HL-60 (cell line): ENCODE measurements around the gene KCNJ11.

ENCODE experiments used
- GABPA ChIP-seq: IDR thresholded peaks from 2 replicates; pipeline ENCODE4 v1.6.1; 2012; ENCODE audit warnings: low read depth
- POLR2AphosphoS5 ChIP-seq: IDR thresholded peaks from 2 replicates; pipeline ENCODE4 v1.6.1; 2012; ENCODE audit warnings: low read depth
- SPI1 ChIP-seq: IDR thresholded peaks from 2 replicates; pipeline ENCODE4 v1.6.1; 2012; ENCODE audit warnings: low read depth, mild to moderate bottlenecking, borderline replicate concordance
- TF ChIP-seq, protein P1 (sequence below): IDR thresholded peaks from one replicate; pipeline ENCODE4 v1.5.1; 2011; ENCODE audit warnings: low read length, control low read depth, inconsistent platforms; ENCODE audit not compliant: insufficient read depth
- TF ChIP-seq, protein P2 (sequence below): IDR thresholded peaks from 2 replicates; pipeline ENCODE4 v1.6.1; 2012; ENCODE audit warnings: low read depth; ENCODE audit not compliant: insufficient replicate concordance

DNA sequence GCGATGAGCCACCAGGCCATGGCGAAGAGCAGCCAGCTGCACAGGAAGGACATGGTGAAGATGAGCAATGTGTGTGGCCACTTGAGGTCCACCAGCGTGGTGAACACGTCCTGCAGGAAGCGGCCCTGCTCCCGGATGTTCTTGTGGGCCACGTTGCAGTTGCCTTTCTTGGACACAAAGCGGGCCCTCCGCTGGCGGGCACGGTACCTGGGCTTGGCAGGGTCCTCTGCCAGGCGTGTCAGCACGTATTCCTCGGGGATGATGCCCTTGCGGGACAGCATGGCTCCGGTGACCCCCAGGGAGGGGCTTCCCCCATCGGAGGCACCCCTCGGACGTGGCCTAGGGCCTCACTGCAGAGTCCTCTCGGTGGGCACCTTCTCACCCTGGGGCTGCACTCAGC lies 648 bp downstream of the KCNJ11 start:
- TF ChIP-seq, protein P1, sequence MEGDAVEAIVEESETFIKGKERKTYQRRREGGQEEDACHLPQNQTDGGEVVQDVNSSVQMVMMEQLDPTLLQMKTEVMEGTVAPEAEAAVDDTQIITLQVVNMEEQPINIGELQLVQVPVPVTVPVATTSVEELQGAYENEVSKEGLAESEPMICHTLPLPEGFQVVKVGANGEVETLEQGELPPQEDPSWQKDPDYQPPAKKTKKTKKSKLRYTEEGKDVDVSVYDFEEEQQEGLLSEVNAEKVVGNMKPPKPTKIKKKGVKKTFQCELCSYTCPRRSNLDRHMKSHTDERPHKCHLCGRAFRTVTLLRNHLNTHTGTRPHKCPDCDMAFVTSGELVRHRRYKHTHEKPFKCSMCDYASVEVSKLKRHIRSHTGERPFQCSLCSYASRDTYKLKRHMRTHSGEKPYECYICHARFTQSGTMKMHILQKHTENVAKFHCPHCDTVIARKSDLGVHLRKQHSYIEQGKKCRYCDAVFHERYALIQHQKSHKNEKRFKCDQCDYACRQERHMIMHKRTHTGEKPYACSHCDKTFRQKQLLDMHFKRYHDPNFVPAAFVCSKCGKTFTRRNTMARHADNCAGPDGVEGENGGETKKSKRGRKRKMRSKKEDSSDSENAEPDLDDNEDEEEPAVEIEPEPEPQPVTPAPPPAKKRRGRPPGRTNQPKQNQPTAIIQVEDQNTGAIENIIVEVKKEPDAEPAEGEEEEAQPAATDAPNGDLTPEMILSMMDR: no peak
- TF ChIP-seq POLR2AphosphoS5 (no peak), GABPA (no peak), SPI1 (no peak)
- TF ChIP-seq, protein P2, sequence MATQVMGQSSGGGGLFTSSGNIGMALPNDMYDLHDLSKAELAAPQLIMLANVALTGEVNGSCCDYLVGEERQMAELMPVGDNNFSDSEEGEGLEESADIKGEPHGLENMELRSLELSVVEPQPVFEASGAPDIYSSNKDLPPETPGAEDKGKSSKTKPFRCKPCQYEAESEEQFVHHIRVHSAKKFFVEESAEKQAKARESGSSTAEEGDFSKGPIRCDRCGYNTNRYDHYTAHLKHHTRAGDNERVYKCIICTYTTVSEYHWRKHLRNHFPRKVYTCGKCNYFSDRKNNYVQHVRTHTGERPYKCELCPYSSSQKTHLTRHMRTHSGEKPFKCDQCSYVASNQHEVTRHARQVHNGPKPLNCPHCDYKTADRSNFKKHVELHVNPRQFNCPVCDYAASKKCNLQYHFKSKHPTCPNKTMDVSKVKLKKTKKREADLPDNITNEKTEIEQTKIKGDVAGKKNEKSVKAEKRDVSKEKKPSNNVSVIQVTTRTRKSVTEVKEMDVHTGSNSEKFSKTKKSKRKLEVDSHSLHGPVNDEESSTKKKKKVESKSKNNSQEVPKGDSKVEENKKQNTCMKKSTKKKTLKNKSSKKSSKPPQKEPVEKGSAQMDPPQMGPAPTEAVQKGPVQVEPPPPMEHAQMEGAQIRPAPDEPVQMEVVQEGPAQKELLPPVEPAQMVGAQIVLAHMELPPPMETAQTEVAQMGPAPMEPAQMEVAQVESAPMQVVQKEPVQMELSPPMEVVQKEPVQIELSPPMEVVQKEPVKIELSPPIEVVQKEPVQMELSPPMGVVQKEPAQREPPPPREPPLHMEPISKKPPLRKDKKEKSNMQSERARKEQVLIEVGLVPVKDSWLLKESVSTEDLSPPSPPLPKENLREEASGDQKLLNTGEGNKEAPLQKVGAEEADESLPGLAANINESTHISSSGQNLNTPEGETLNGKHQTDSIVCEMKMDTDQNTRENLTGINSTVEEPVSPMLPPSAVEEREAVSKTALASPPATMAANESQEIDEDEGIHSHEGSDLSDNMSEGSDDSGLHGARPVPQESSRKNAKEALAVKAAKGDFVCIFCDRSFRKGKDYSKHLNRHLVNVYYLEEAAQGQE: no peak
